Heart left ventricle (tissue), 16 donors: Measurements from ENCODE around the gene S100A1. TPM values are rescaled to one million over a fixed set of nuclear protein-coding genes. Genes with fewer than 3 reads are reported as not detected.
A peak's percentile ranks its signal among the peaks of the same experiment; 100 is the strongest.

Experiments
- ATAC-seq, 4 donors: fragments of 200-7000 bp; cut with Tn5 transposase; one replicate each; pipeline ENCODE4 v1.9.1; 2020 to 2022; ENCODE audit warnings: moderate library complexity in 4 of 4, mild to moderate bottlenecking in 3 of 4, moderate number of reproducible peaks in 1 of 4
- DNase-seq, 5 donors: peaks; one replicate each; pipeline ENCODE4 v3.0.0-alpha.2; 2020
- H3K27ac ChIP-seq, 12 donors: fragments of 200-600 bp; sonication (generic) in 4 of 12; one replicate each; pipeline versions ENCODE4 v1.5.0 to v1.8.0; 2016 to 2022; ENCODE audit warnings: mild to moderate bottlenecking in 2 of 12
- H3K27me3 ChIP-seq, 9 donors: fragments of 200-600 bp; sonication (generic) in 2 of 9; one replicate each; pipeline versions ENCODE4 v1.5.1 to v1.8.0; 2016 to 2022; ENCODE audit warnings: mild to moderate bottlenecking in 3 of 9
- H3K36me3 ChIP-seq, 9 donors: fragments of 200-600 bp; sonication (generic) in 2 of 9; one replicate each; pipeline versions ENCODE4 v1.5.0 to v1.8.0; 2018 to 2022; ENCODE audit warnings: mild to moderate bottlenecking in 2 of 9
- H3K4me1 ChIP-seq, 12 donors: fragments of 200-600 bp; sonication (generic) in 4 of 12; one replicate each; pipeline versions ENCODE4 v1.5.0 to v1.8.0; 2016 to 2022; ENCODE audit warnings: mild to moderate bottlenecking in 3 of 12
- H3K4me3 ChIP-seq, 12 donors: fragments of 200-600 bp; sonication (generic) in 4 of 12; one replicate each; pipeline versions ENCODE4 v1.5.0 to v1.8.0; 2017 to 2022; ENCODE audit warnings: mild to moderate bottlenecking in 9 of 12, moderate library complexity in 4 of 12
- H3K9me3 ChIP-seq, 12 donors: fragments of 200-600 bp; sonication (generic) in 4 of 12; one replicate each; pipeline versions ENCODE4 v1.5.0 to v1.8.0; 2016 to 2022; ENCODE audit warnings: mild to moderate bottlenecking in 1 of 12
- POLR2A ChIP-seq, 2 donors: fragments of 450-650 bp; IDR thresholded peaks; one replicate each; pipeline ENCODE4 v1.6.1; 2017; ENCODE audit warnings: antibody characterized with exemption in 2 of 2, mild to moderate bottlenecking in 2 of 2, moderate library complexity in 2 of 2
- WGBS, 4 donors: extraction: QIAGEN DNeasy Blood & Tissue Kit in 2 of 4; methylation state at CpG; one replicate each; pipeline versions ENCODE4 v1.1.5 to v1.1.7; 2013 to 2018; 5-methylcytosine and 5-hydroxymethylcytosine counted together
- intact Hi-C, 10 donors: fragments of 100-400 bp; cut with DNase I; formaldehyde crosslinking; loops; one replicate each; pipeline versions ENCODE4 v1.11.1 to v1.14.2; 2022
- polyA plus RNA-seq, 2 donors: library from polyadenylated mRNA; stranded (reverse); fragments of 200-250 nt; gene quantifications; one replicate each; pipeline ENCODE4 v1.2.3, GENCODE V29; 2013
- total RNA-seq, 9 donors: library from RNA; depleted of rRNA in 2 of 9; stranded (reverse); fragments of >200 nt in 2 of 9; fragmentation: NEBNext Ultra II Directional in 3 of 9; extraction: Animal tissue kit (Norgen Biotek cat#: 25700) in 3 of 9; gene quantifications; one replicate each; pipeline versions ENCODE4 v1.1.0 to v1.2.4, GENCODE V29; 2016 to 2023
- TF ChIP-seq, protein P1 (sequence below), 12 donors: fragments of 200-600 bp; sonication (generic) in 4 of 12; IDR thresholded peaks; one replicate each; pipeline versions ENCODE4 v1.5.0 to v1.8.0; 2018 to 2022; ENCODE audit warnings: antibody characterized with exemption in 12 of 12, mild to moderate bottlenecking in 5 of 12
- donor health status: ischemic (EF 13 %, LVEDD 7.1; RV severe dilation, severe dysfunction).
- donor health status: healthy with polysubstance abuse.
- donor health status: DM: no; HTN: yes; CAD: no.
- donor health status: DM: no; HTN: no; CAD: no.
- donor health status: ischemic (EF 25% LVEDD 6.9; RV normal size, moderate dysfunction).
- donor health status: ischemic (EF 25% LVEDD 5.7; RV mildly dilated, moderate dysfunction).
- donor health status: healthy.
- donor health status: DM: yes; HTN: yes; CAD: no.
- donor health status: ischemic (EF 35%, LVEDD 5.7; RV mildly dilated, moderate dysfunction).
- donor health status: nonischemic (EF 11% LVEDD 7.7; RV severe dilation, severe dysfunction).
- donor health status: DM: yes; HTN: yes; CAD: no.
- donor health status: PGD.
- donor health status: ischemic (EF 29% LVEDD 5.4; RV normal size, mild dysfunction).
- donor health status: nonischemic (EF 23%, LVEDD 6.1; RV moderate dilation, normal function).

The S100A1 gene
- total and polyA plus RNA-seq, 11 donors = 752 to 3,565 (median 2,114) TPM

DNA sequence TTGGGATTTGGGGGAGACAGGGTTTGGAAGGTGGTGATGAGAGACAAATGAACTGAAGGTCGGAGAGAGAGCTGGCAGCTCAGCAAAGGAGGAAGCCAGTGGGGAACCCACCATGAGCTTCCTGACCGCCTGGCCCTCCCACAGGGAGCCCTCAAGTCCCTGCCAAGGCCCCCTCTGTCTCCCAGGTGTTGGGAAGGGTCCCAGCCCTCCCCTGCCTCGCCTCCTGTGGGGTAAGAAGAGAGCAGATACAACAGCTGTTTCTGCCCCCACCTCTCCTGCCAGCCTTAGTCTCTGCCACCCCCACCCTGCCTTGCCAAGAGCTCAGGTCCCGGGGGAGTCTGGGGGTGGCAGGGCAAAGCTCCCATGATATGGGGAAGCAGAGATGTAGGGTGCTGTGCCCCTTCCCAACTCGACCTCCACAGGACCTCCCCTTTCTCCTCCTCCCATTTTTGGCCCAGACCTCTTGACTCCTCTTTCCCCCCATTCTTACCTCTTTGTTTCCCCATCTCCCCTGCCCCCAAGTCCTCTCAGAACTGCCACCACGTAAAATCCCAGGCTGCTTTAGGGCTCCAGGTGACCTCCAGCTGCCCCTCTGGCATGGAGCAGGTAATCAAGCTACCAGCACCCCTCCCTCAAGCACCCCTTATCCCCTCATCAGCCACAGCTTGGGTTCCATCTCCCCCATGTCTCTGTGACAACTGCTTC lies 556 bp downstream of the S100A1 start:
- DNase-seq (no peak), ATAC-seq (no peak)
- H3K27me3 ChIP-seq = no peaks in the 10 kb centered on the region
- TF ChIP-seq, protein P1, sequence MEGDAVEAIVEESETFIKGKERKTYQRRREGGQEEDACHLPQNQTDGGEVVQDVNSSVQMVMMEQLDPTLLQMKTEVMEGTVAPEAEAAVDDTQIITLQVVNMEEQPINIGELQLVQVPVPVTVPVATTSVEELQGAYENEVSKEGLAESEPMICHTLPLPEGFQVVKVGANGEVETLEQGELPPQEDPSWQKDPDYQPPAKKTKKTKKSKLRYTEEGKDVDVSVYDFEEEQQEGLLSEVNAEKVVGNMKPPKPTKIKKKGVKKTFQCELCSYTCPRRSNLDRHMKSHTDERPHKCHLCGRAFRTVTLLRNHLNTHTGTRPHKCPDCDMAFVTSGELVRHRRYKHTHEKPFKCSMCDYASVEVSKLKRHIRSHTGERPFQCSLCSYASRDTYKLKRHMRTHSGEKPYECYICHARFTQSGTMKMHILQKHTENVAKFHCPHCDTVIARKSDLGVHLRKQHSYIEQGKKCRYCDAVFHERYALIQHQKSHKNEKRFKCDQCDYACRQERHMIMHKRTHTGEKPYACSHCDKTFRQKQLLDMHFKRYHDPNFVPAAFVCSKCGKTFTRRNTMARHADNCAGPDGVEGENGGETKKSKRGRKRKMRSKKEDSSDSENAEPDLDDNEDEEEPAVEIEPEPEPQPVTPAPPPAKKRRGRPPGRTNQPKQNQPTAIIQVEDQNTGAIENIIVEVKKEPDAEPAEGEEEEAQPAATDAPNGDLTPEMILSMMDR (IDR thresholded peaks at IDR 0.05) = no peak
- no peak for TF ChIP-seq POLR2A (IDR thresholded peaks at IDR 0.05)
- peaks cover 0 to 16% (median 4%) of the 10 kb centered on the region in 9 donors for H3K36me3 ChIP-seq
- intact Hi-C loops = loop anchor here in 1 of 10 donors (2.0 kb wide), 1 partner anchor 42 kb away; the partner anchor contains the start of gene ILF2
- 43 to 74% (median 67%) methylated on average over 6 of the region's 6 CpGs for WGBS, 4 donors
- H3K4me1 ChIP-seq = peaks cover 4 to 78% (median 50%) of the 10 kb centered on the region in 12 donors
- no peaks in the 10 kb centered on the region for H3K9me3 ChIP-seq
- H3K4me3 ChIP-seq = peak overlapping the region; percentile 20 to 87 (median 56)
- peak overlapping the region; percentile 75 to 97 (median 94) for H3K27ac ChIP-seq

DNA sequence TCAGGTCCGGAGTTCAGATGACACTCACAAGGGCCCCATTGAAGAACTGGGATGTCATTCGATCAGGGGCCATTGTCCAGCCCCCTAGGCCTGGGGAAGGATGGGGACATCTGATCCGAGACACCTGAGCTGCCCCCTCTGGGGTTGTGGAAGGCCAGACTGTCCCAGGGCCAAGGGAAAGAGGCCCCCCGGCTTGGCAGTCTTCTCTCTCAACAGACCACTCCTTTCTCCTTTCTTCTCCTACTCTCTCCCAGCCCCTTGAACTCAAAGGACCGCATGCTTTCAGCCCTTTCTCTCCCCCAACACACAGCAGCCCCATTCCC lies 1.1 kb downstream of the S100A1 start:
- DNase-seq (no peak), ATAC-seq (no peak)
- Histone ChIP-seq H3K9me3 (no peaks in the 10 kb centered on the region), H3K36me3 (peaks cover 0 to 12% (median 0%) of the 10 kb centered on the region in 9 donors), H3K4me3 (peak overlapping the region; percentile 20 to 87 (median 56)), H3K27me3 (no peaks in the 10 kb centered on the region), H3K4me1 (peaks cover 4 to 76% (median 47%) of the 10 kb centered on the region in 12 donors), H3K27ac (peak overlapping the region; percentile 75 to 97 (median 94))
- 54 to 73% (median 68%) methylated on average over 5 of the region's 5 CpGs for WGBS, 4 donors
- intact Hi-C loops = loop anchor here in 1 of 10 donors (2.0 kb wide), 1 partner anchor 41 kb away; the partner anchor contains the start of gene ILF2
- TF ChIP-seq POLR2A (IDR thresholded peaks at IDR 0.05) = no peak
- TF ChIP-seq, protein P1 (IDR thresholded peaks at IDR 0.05) = no peak

DNA sequence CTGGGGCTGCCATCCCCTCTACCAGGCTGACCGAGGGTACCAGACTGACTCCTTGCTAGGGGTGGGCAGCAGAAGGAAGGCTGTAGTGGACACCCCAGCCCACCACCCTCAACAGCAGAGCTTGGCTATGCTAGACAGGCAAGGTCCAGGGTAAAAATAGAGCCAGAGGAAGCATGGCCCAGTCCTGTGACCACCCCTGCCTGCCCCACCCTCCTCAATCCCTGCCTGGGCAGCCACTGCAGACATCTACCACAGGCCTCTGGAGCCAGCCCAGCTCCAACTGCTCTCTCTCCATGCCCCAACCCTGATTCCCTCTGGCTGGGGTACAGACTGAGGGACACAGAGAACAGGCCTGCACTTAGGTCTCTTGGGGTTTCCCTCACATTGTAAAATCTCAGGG lies 1.7 kb downstream of the S100A1 start:
- Histone ChIP-seq H3K9me3 (no peaks in the 10 kb centered on the region), H3K36me3 (peaks cover 0 to 8% (median 0%) of the 10 kb centered on the region in 9 donors), H3K4me3 (peak overlapping the region in 10 of 12 donors; percentile 34 to 87 (median 58)), H3K27me3 (no peaks in the 10 kb centered on the region), H3K4me1 (peaks cover 4 to 73% (median 47%) of the 10 kb centered on the region in 12 donors), H3K27ac (peak overlapping the region; percentile 75 to 97 (median 94))
- intact Hi-C loops = loop anchor here in 5 of 10 donors (2.0 to 5.0 kb wide), 6 partner anchors 17 to 98 kb away; partner anchors contain the start of genes ILF2 (in 4 of the 5), INTS3 (in 1 of the 5) and S100A16 (in 1 of the 5)
- TF ChIP-seq, protein P1 (IDR thresholded peaks at IDR 0.05) = no peak
- TF ChIP-seq POLR2A (IDR thresholded peaks at IDR 0.05) = peak in 1 of 2 donors; percentile 23
- ATAC-seq (peak; percentile 38 to 58 (median 52)), DNase-seq (peak in 4 of 5 donors; percentile 80 to 85 (median 80))
- WGBS, 4 donors = 40 to 80% (median 62%) methylated on average over 1 of the region's 1 CpG

DNA sequence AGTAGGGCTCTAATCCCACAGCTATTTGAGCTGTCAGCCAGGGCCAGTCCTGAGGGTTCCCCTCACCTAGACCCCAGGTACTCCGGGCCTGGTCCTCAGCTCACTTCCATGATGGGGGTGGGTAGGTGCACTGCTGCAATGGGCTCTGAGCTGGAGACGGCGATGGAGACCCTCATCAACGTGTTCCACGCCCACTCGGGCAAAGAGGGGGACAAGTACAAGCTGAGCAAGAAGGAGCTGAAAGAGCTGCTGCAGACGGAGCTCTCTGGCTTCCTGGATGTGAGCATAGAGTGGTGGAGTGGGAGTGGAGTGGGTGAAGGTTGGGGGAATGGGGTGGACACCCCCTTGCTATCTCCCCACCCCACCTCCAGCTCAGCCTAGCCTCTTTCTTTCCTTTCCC lies 2.1 kb downstream of the S100A1 start:
- Histone ChIP-seq H3K4me3 (peak overlapping the region in 9 of 12 donors; percentile 25 to 87 (median 53)), H3K27me3 (no peaks in the 10 kb centered on the region), H3K9me3 (no peaks in the 10 kb centered on the region), H3K27ac (peak overlapping the region in 11 of 12 donors; percentile 11 to 97 (median 94)), H3K36me3 (peaks cover 0 to 4% (median under 1%) of the 10 kb centered on the region in 9 donors), H3K4me1 (peaks cover 4 to 74% (median 47%) of the 10 kb centered on the region in 12 donors)
- intact Hi-C loops = loop anchor here in 4 of 10 donors (2.0 to 5.0 kb wide), 5 partner anchors 18 to 98 kb away; partner anchors contain the start of genes ILF2 (in 3 of the 4), INTS3 (in 1 of the 4) and S100A16 (in 1 of the 4)
- ATAC-seq (no peak), DNase-seq (no peak)
- WGBS, 4 donors = 59 to 79% (median 70%) methylated on average over 7 of the region's 7 CpGs
- TF ChIP-seq, protein P1 (IDR thresholded peaks at IDR 0.05) = no peak
- TF ChIP-seq POLR2A (IDR thresholded peaks at IDR 0.05) = no peak
